ENCODE results near the gene CTNS.

The CTNS gene

GRCh38 chr17:3657874-3658783 lies 21.6 kb downstream of the CTNS start:
- DNase-seq (ENCODE audit: low read depth in 3 of 3, low spot score in 1 of 3), result no peak

GRCh38 chr17:3658784-3659449 lies 22.4 kb downstream of the CTNS start:
- no peak for DNase-seq (ENCODE audit: low read depth in 3 of 3, low spot score in 1 of 3)

- no peak for DNase-seq (ENCODE audit: low read depth in 3 of 3, low spot score in 1 of 3)
Measured at GRCh38 chr17:3659541-3660111, 23.1 kb downstream of the CTNS start.

- no peak for DNase-seq (ENCODE audit: low read depth in 3 of 3, low spot score in 1 of 3)
Measured at GRCh38 chr17:3660311-3660891, 23.8 kb downstream of the CTNS start.

- DNase-seq (ENCODE audit: low read depth in 3 of 3, low spot score in 1 of 3), result no peak
Measured at GRCh38 chr17:3663102-3664011, 26.8 kb downstream of the CTNS start.

- DNase-seq (ENCODE audit: low read depth in 3 of 3, low spot score in 1 of 3), result no peak
Measured at GRCh38 chr17:3665834-3666233, 29.3 kb downstream of the CTNS start.

GRCh38 chr17:3666516-3666915 lies 30.0 kb downstream of the CTNS start:
- no peak for DNase-seq (ENCODE audit: low read depth in 3 of 3, low spot score in 1 of 3)

GRCh38 chr17:3667366-3668278 lies 31.1 kb downstream of the CTNS start:
- DNase-seq (ENCODE audit: low read depth in 3 of 3, low spot score in 1 of 3), result no peak

GRCh38 chr17:3668279-3669084 lies 31.9 kb downstream of the CTNS start, which contains the start of the genes EMC6 and TAX1BP3:
Gene EMC6, plus strand, starts transcription at chr17:3668812. Its CDS starts 335 bp downstream, at chr17:3669147.
Gene TAX1BP3, minus strand, starts transcription at chr17:3668578. Its CDS starts 52 bp downstream, at chr17:3668526.
- DNase-seq (ENCODE audit: low read depth in 3 of 3, low spot score in 1 of 3), result peak; percentile 97 to 99 (median 98)

- no peak for DNase-seq (ENCODE audit: low read depth in 3 of 3, low spot score in 1 of 3)
Measured at GRCh38 chr17:3669085-3669347, 32.5 kb downstream of the CTNS start.

- no peak for DNase-seq (ENCODE audit: low read depth in 3 of 3, low spot score in 1 of 3)
Measured at GRCh38 chr17:3669548-3669947, 33.0 kb downstream of the CTNS start.

- no peak for DNase-seq (ENCODE audit: low read depth in 3 of 3, low spot score in 1 of 3)
Measured at GRCh38 chr17:3672571-3672970, 36.0 kb downstream of the CTNS start.

GRCh38 chr17:3675886-3676285 lies 39.3 kb downstream of the CTNS start:
- DNase-seq (ENCODE audit: low read depth in 3 of 3, low spot score in 1 of 3), result no peak

- DNase-seq (ENCODE audit: low read depth in 3 of 3, low spot score in 1 of 3), result no peak
Measured at GRCh38 chr17:3678095-3678820, 41.7 kb downstream of the CTNS start.

GRCh38 chr17:3678821-3679530 lies 42.4 kb downstream of the CTNS start:
- no peak for DNase-seq (ENCODE audit: low read depth in 3 of 3, low spot score in 1 of 3)

- no peak for DNase-seq (ENCODE audit: low read depth in 3 of 3, low spot score in 1 of 3)
Measured at GRCh38 chr17:3679531-3680126, 43.1 kb downstream of the CTNS start.

- no peak for DNase-seq (ENCODE audit: low read depth in 3 of 3, low spot score in 1 of 3)
Measured at GRCh38 chr17:3681057-3681456, 44.5 kb downstream of the CTNS start.
